Measurements from ENCODE around the gene DNAJC10.

DNAJC10 gene

GRCh38 chr2:182826496-182826895 is 110.4 kb downstream of the DNAJC10 start:
- DNase-seq (ENCODE audit: low read depth) = no peak
- no peak for TF ChIP-seq MYC (IDR thresholded peaks at IDR 0.05; ENCODE audit: low read depth, low read length)
- no peak for TF ChIP-seq POLR2A (IDR thresholded peaks at IDR 0.05; ENCODE audit: extremely low read depth, insufficient read length)
- no peak for TF ChIP-seq MAX (IDR thresholded peaks at IDR 0.05; ENCODE audit: low read depth, low read length)
- TF ChIP-seq CTCF (IDR thresholded peaks at IDR 0.05; ENCODE audit: low read depth, low read length) = no peak
- H3K4me3 ChIP-seq (ENCODE audit: low read depth, low read length) = no peak overlapping the region

- H3K4me3 ChIP-seq (ENCODE audit: low read depth, low read length) = no peak overlapping the region
- no peak for DNase-seq (ENCODE audit: low read depth)
- TF ChIP-seq MAX (IDR thresholded peaks at IDR 0.05; ENCODE audit: low read depth, low read length) (no peak), CTCF (IDR thresholded peaks at IDR 0.05; ENCODE audit: low read depth, low read length) (no peak), MYC (IDR thresholded peaks at IDR 0.05; ENCODE audit: low read depth, low read length) (no peak)
Observed at GRCh38 chr2:182827182-182827879, 111.3 kb downstream of the DNAJC10 start.

- TF ChIP-seq MYC (IDR thresholded peaks at IDR 0.05; ENCODE audit: low read depth, low read length) (no peak), POLR2A (IDR thresholded peaks at IDR 0.05; ENCODE audit: extremely low read depth, insufficient read length) (no peak), CTCF (IDR thresholded peaks at IDR 0.05; ENCODE audit: low read depth, low read length) (no peak), MAX (IDR thresholded peaks at IDR 0.05; ENCODE audit: low read depth, low read length) (no peak)
- no peak overlapping the region for H3K4me3 ChIP-seq (ENCODE audit: low read depth, low read length)
- no peak for DNase-seq (ENCODE audit: low read depth)
Observed at GRCh38 chr2:182831101-182831500, 115.0 kb downstream of the DNAJC10 start.

GRCh38 chr2:182831921-182832320 is 115.9 kb downstream of the DNAJC10 start:
- no peak overlapping the region for H3K4me3 ChIP-seq (ENCODE audit: low read depth, low read length)
- DNase-seq (ENCODE audit: low read depth) = no peak
- no peak for TF ChIP-seq MYC (IDR thresholded peaks at IDR 0.05; ENCODE audit: low read depth, low read length)
- no peak for TF ChIP-seq MAX (IDR thresholded peaks at IDR 0.05; ENCODE audit: low read depth, low read length)
- no peak for TF ChIP-seq POLR2A (IDR thresholded peaks at IDR 0.05; ENCODE audit: extremely low read depth, insufficient read length)
- TF ChIP-seq CTCF (IDR thresholded peaks at IDR 0.05; ENCODE audit: low read depth, low read length) = no peak

GRCh38 chr2:182833084-182833854 is 117.2 kb downstream of the DNAJC10 start:
- no peak overlapping the region for H3K4me3 ChIP-seq (ENCODE audit: low read depth, low read length)
- no peak for DNase-seq (ENCODE audit: low read depth)
- TF ChIP-seq MYC (IDR thresholded peaks at IDR 0.05; ENCODE audit: low read depth, low read length) = no peak
- TF ChIP-seq MAX (IDR thresholded peaks at IDR 0.05; ENCODE audit: low read depth, low read length) = no peak
- TF ChIP-seq POLR2A (IDR thresholded peaks at IDR 0.05; ENCODE audit: extremely low read depth, insufficient read length) = no peak

GRCh38 chr2:182834293-182834692 is 118.2 kb downstream of the DNAJC10 start:
- TF ChIP-seq CTCF (IDR thresholded peaks at IDR 0.05; ENCODE audit: low read depth, low read length) (no peak), POLR2A (IDR thresholded peaks at IDR 0.05; ENCODE audit: extremely low read depth, insufficient read length) (no peak), MAX (IDR thresholded peaks at IDR 0.05; ENCODE audit: low read depth, low read length) (no peak), MYC (IDR thresholded peaks at IDR 0.05; ENCODE audit: low read depth, low read length) (no peak)
- DNase-seq (ENCODE audit: low read depth) = no peak
- H3K4me3 ChIP-seq (ENCODE audit: low read depth, low read length) = no peak overlapping the region
